AG04449 (cell line): ENCODE results near the gene SNRPE.
A peak's percentile ranks its signal among the peaks of the same experiment; 100 is the strongest.

Experiments
- CTCF ChIA-PET: fragments of 350-600 bp; formaldehyde crosslinking; extraction: SDS; loops from one replicate; lab custom pipeline; 2021; ENCODE audit warnings: antibody characterized with exemption; lab: Yijun Ruan, JAX
- POLR2A ChIA-PET: fragments of 400-600, 350-600 bp; formaldehyde crosslinking; extraction: SDS; loops from one replicate; lab custom pipeline; 2020; ENCODE audit warnings: antibody characterized with exemption, inconsistent platforms; lab: Yijun Ruan, JAX
- DNase-seq: peaks from one replicate; pipeline ENCODE4 v3.0.0-alpha.2; 2010; ENCODE audit warnings: low read depth, low spot score
- H3K4me3 ChIP-seq: 2 replicates; pipeline ENCODE4 v1.5.1; 2011; ENCODE audit warnings: low read depth, mild to moderate bottlenecking, control low read depth, low read length
- TF ChIP-seq, protein P1 (sequence below): IDR thresholded peaks from one replicate; pipeline ENCODE4 v1.5.1; 2011; ENCODE audit warnings: mild to moderate bottlenecking, moderate library complexity, low read length, control low read depth, inconsistent platforms; ENCODE audit not compliant: insufficient read depth; ENCODE audit errors: missing control alignments

SNRPE gene

DNA sequence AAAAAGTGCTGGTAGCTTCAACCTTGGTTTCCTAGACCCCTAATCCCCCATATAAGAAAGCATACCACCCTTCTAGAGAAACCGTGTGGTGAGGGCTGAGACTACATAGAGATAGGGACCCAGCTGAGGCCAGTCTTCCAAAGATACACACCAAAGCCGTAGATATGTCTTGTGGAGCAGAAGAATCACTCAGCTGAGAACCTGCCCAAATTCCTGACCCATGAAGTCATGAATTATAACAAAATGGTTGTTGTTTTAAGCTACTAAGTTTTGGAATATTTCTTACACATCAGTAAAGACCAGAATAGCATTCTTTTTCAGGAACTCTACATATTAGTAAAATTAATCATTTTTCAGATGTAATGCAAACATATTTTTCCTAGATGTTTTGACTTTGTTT lies 3.3 kb upstream of the SNRPE start:
- TF ChIP-seq, protein P1, sequence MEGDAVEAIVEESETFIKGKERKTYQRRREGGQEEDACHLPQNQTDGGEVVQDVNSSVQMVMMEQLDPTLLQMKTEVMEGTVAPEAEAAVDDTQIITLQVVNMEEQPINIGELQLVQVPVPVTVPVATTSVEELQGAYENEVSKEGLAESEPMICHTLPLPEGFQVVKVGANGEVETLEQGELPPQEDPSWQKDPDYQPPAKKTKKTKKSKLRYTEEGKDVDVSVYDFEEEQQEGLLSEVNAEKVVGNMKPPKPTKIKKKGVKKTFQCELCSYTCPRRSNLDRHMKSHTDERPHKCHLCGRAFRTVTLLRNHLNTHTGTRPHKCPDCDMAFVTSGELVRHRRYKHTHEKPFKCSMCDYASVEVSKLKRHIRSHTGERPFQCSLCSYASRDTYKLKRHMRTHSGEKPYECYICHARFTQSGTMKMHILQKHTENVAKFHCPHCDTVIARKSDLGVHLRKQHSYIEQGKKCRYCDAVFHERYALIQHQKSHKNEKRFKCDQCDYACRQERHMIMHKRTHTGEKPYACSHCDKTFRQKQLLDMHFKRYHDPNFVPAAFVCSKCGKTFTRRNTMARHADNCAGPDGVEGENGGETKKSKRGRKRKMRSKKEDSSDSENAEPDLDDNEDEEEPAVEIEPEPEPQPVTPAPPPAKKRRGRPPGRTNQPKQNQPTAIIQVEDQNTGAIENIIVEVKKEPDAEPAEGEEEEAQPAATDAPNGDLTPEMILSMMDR = no peak
- ChIA-PET CTCF (interaction anchor here (0.9 to 22.1 kb wide), 9 partner anchors 11 to 541 kb away, joined by 4 to 1069 read pairs (median 10); no protein-coding TSS in a partner anchor), POLR2A (interaction anchor here (0.8 kb wide), 1 partner anchor 25 kb away, joined by 3 read pairs; no protein-coding TSS in a partner anchor)
- peak; percentile 59 for DNase-seq
- no peak overlapping the region for H3K4me3 ChIP-seq

DNA sequence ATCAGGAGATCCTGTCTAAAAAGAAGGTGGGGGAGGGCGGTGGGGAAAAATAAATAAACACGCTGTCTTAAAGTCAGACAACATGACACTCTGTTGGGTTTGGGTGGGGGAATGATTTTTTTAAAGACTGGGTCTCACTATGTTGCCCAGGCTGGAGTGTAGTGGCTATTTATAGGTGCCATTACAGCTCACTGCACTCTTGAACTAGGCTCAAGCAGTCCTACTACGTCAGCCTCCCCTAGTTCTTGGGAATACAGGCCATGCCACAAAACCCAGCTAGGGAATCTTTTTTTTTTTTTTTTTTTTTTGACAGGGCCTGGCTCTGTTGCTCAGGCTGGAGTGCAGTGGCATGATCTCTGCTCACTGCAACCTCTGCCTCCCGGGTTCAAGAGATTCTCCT lies 2.4 kb upstream of the SNRPE start:
- no peak overlapping the region for H3K4me3 ChIP-seq
- DNase-seq = no peak
- ChIA-PET CTCF (interaction anchor here (1.0 to 22.1 kb wide), 9 partner anchors 10 to 540 kb away, joined by 4 to 1069 read pairs (median 11); no protein-coding TSS in a partner anchor), POLR2A (no interaction called here)
- TF ChIP-seq, protein P1 = no peak

DNA sequence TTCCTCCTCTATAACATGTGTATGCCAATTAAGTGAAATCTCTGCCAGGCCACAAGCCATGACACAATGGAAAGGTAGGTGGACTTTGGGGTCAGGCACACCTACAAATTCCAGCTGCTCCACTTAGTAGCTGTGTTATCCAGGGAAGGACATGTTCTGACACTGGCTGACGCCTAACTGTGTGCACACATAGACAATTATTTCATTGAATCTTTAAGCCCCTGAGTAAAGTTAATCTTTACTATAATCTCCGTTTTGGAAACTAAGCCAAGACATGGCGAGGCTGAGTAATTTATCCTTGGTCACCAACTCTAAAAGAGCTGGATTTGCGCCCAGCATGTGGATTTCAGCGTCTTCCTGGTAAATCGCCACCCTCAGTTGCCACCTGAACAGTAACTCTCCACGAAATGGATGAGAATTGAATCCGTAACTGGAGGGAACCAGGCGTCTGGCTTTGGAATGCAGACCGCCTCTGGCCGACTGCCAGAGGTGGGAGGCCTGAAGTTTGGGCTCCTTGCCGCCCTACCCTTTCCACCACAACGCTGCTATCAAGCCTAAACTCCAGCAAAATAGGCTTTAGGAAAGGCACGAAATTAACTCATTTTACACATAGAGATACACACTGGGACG lies 888 bp upstream of the SNRPE start:
- ChIA-PET POLR2A (interaction anchor here (0.6 to 1.0 kb wide), 2 partner anchors 267 to 1440 kb away, joined by 4 to 5 read pairs; no protein-coding TSS in a partner anchor), CTCF (interaction anchor here (0.7 to 22.1 kb wide), 19 partner anchors 10 to 538 kb away, joined by 3 to 1069 read pairs (median 3); partner anchors contain the start of gene GOLT1A)
- H3K4me3 ChIP-seq = no peak overlapping the region
- TF ChIP-seq, protein P1 = no peak
- DNase-seq = no peak

DNA sequence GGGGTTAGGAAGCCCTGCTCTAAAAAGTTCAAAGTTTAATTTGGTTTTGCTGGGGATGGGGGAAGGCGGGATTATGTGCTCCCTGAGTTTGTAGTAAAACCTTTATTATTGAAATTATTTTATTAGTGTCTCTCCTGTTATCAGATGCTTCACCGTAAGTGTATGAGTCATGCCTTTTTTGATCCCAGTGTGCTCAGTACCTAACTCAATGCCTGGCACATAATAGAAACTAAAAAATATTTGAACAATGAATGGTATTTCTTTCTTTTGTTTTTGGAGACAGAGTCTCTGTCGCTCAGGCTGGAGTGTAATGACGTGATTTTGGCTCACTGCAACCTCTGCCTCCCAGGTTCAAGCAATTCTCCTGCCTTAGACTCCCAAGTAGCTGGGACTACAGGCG lies 6.4 kb downstream of the SNRPE start:
- no peak for DNase-seq
- H3K4me3 ChIP-seq = no peak overlapping the region
- ChIA-PET CTCF (interaction anchor here (1.0 to 22.1 kb wide), 3 partner anchors 9 to 339 kb away, joined by 3 to 1069 read pairs (median 4); no protein-coding TSS in a partner anchor), POLR2A (no interaction called here)
- TF ChIP-seq, protein P1 = no peak

DNA sequence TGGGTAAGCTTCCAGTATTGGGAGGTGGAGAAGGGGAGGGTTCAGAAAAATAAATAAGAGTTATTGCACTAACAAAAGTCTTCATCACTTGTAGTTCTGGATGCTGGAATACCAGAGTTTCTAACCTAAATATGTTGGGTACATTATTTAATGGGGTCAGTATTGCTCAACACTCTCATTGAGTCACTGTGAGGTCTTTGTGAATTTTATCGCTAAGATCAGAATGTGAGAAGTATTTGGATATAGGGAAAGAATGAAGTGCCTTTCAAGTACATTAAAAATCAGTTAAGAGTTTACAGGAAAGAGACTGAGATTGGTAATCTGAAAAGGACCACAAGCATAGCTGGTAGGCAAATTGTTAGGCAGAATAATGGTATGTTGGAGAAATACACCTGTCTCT lies 8.8 kb downstream of the SNRPE start:
- TF ChIP-seq, protein P1 = no peak
- ChIA-PET POLR2A (interaction anchor here (4.5 kb wide), 1 partner anchor 259 kb away, joined by 27 read pairs; no protein-coding TSS in a partner anchor), CTCF (interaction anchor here (0.7 to 22.1 kb wide), 31 partner anchors 10 to 529 kb away, joined by 3 to 1069 read pairs (median 6); partner anchors contain the start of genes ETNK2, PLEKHA6, REN and SOX13)
- H3K4me3 ChIP-seq = no peak overlapping the region
- no peak for DNase-seq
